T-helper 2 cell treated with Interferon-gamma antibody and Interleukin-4, amounts not matched to agents 5 μg/mL and 100 μg/mL, for 36 hours (primary cell): ENCODE data around the gene HFE.
"Not testable (repeated sequence)": the region's sequence is repeated elsewhere in the genome, so short reads cannot be mapped to it uniquely, and the experiment has no call there.

ENCODE experiments used
- DNase-seq: peaks from one replicate; pipeline ENCODE4 v3.0.0; 2021; ENCODE audit warnings: low spot score
- H3K27ac Mint-ChIP-seq: one replicate; pipeline ENCODE4 v1.8.0; 2021; ENCODE audit warnings: mild to moderate bottlenecking, mixed read lengths
- H3K27me3 Mint-ChIP-seq: one replicate; pipeline ENCODE4 v1.8.0; 2021; ENCODE audit warnings: low read depth, mixed read lengths
- H3K36me3 Mint-ChIP-seq: one replicate; pipeline ENCODE4 v1.8.0; 2021; ENCODE audit warnings: low read depth, mixed read lengths
- H3K4me1 Mint-ChIP-seq: one replicate; pipeline ENCODE4 v1.8.0; 2021; ENCODE audit warnings: low read depth, mixed read lengths
- H3K4me3 Mint-ChIP-seq: one replicate; pipeline ENCODE4 v1.8.0; 2022; ENCODE audit warnings: mild to moderate bottlenecking, moderate library complexity, mixed read lengths
- H3K9me3 Mint-ChIP-seq: one replicate; pipeline ENCODE4 v1.8.0; 2021; ENCODE audit warnings: mixed read lengths

The HFE gene

DNA sequence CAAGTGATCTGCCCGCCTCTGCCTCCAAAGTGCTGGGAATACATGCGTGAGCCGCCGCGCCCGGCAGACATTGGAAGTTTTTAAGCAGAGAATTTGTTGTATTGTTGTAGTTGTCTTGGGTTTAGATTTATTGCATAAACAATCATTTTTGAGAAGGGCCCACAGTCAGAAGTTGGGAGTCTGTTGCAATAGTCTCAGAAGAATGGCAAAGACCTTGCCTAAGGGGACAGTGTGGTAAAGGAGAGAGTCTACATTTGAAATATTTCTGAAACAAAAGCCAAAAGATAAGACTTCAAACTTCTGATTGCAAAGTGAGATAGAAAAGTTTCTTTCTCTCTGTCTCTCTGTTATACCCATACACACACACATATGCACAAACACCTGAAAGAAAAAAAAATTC is 22.5 kb downstream of the HFE start:
- no peaks in the 10 kb centered on the region for H3K9me3 Mint-ChIP-seq
- H3K4me3 Mint-ChIP-seq: no peak overlapping the region
- H3K4me1 Mint-ChIP-seq: peaks cover 1% of the 10 kb centered on the region
- no peaks in the 10 kb centered on the region for H3K36me3 Mint-ChIP-seq
- H3K27ac Mint-ChIP-seq: no peak overlapping the region
- no peak for DNase-seq
- H3K27me3 Mint-ChIP-seq: no peaks in the 10 kb centered on the region

DNA sequence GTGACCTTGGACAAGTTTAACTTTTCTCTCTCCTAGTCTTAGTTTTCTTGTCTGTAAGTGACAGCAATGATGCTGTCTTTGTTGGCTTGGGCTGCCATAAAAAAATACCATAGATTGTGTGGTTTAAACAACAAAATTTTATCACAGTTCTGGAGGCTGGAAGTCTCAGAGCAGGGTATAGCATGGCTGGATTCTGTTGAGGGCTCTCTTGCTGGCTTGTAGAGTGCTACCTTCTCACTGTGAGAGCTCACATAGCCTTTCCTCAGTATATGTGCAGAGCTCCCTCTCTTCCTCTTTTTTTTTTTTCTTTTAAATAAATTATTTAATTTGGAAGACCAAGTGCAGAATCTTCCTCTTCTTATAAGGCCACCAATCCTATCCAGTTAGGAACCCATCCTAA is 26.3 kb downstream of the HFE start:
- no peak overlapping the region for H3K27ac Mint-ChIP-seq
- H3K27me3 Mint-ChIP-seq: no peaks in the 10 kb centered on the region
- H3K4me3 Mint-ChIP-seq: no peak overlapping the region
- DNase-seq: no peak
- no peaks in the 10 kb centered on the region for H3K9me3 Mint-ChIP-seq
- H3K36me3 Mint-ChIP-seq: no peaks in the 10 kb centered on the region
- H3K4me1 Mint-ChIP-seq: peaks cover 13% of the 10 kb centered on the region

DNA sequence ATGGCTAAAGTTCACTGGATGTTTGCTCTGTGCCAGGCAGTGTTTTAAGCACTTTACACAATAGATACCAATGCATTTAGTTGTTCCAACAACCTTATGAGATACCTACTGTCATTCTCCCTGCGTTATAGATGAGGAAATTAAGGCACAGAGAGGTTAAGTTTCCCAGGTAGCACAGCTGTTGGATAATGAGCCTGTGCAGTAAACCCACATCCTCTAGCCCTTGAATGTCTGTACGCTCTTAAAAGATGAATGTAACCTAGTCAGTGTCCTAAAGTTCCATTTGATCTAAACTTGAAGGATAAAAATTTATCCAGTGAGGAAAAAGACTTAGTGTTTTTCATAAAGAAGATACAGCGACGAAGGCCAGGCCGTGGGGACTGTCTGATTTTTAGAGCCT is 28.0 kb downstream of the HFE start:
- no peaks in the 10 kb centered on the region for H3K27me3 Mint-ChIP-seq
- peak overlapping the region; percentile 21 for H3K4me3 Mint-ChIP-seq
- H3K9me3 Mint-ChIP-seq: no peaks in the 10 kb centered on the region
- H3K27ac Mint-ChIP-seq: peak overlapping the region; percentile 32
- H3K36me3 Mint-ChIP-seq: no peaks in the 10 kb centered on the region
- DNase-seq: no peak
- peaks cover 11% of the 10 kb centered on the region for H3K4me1 Mint-ChIP-seq

DNA sequence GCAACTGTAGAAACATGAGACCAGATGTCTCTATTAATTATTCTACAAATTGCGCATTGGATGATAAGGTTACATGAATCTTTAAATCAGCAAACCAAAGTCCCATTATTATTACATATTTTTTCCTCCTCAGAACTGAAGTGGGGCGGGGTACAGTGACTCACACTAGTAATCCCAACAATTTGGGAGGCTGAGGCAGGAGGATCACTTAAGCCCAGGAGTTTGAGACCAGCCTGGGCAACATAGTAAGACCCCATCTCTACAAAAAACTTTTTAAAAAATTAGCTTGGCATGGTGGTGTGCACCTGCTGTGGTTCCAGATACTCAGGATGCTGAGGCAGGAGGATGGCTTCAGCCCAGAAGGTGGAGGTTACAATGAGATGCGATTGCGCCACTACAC is 29.0 kb downstream of the HFE start:
- Mint-ChIP-seq H3K9me3 (no peaks in the 10 kb centered on the region), H3K36me3 (peaks cover 2% of the 10 kb centered on the region), H3K27me3 (no peaks in the 10 kb centered on the region), H3K4me1 (peaks cover 17% of the 10 kb centered on the region), H3K27ac (no peak overlapping the region), H3K4me3 (no peak overlapping the region)
- DNase-seq: no peak

DNA sequence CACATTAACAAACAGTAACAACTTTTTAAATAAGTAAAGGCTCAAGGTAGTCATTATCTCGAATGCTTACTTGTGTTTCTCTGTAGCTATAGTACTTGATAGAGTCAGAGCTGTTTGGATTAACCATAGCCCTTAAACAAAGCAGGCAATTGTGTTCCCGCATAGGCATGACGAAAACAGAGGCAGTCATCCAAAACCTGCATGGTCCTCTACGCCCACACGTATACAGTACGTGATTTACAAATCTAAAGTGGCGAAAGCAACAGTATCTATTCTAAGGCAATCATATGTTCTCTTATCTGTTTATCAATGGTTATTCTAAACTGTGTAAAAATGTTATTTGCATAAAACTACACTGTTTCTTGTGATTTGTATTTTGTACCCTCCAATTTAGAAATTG is 31.8 kb downstream of the HFE start:
- DNase-seq: no peak
- Mint-ChIP-seq H3K27me3 (peaks cover 7% of the 10 kb centered on the region), H3K9me3 (no peaks in the 10 kb centered on the region), H3K4me1 (peaks cover 37% of the 10 kb centered on the region), H3K36me3 (peaks cover 5% of the 10 kb centered on the region), H3K27ac (no peak overlapping the region), H3K4me3 (no peak overlapping the region)

DNA sequence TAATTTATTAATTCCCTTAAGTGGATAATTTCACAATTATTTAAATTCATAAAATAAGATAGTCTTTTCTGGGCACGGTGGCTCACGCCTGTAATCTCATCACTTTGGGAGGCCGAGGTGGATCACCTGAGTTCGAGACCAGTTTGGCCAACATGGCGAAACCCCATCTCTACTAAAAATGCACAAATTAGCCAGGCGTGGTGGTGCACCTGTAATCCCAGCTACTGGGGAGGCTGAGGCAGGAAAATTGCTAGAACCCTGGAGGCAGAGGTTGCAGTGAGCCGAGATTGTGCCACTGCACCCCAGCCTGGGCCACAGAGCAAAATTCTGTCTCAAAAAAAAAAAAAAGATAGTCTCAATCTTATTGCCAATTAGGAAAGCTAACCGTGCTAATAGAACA is 32.9 kb downstream of the HFE start:
- not testable (repeated sequence) for H3K4me3 Mint-ChIP-seq, H3K9me3 Mint-ChIP-seq, H3K27ac Mint-ChIP-seq, DNase-seq
- Mint-ChIP-seq H3K4me1 (peaks cover 37% of the 10 kb centered on the region), H3K36me3 (peaks cover 16% of the 10 kb centered on the region), H3K27me3 (peaks cover 15% of the 10 kb centered on the region)

DNA sequence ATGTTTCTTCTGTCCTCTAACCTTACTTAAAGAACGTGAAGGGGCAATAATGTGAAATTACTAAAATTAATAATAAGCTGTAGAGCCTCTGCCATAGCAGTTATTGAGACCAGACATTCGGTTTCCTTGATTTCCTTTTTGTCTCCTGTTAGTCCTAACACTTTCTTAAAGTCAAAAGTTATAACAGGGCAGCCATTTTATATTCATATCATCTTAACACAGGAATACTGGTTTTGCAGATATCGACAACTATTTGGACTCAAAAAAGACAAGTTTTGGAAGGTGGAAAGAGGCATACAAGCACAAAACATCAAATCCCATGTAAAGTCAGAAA is 33.5 kb downstream of the HFE start:
- Mint-ChIP-seq H3K27ac (peak overlapping the region; percentile 99), H3K4me1 (peaks cover 31% of the 10 kb centered on the region), H3K27me3 (peaks cover 15% of the 10 kb centered on the region), H3K9me3 (no peaks in the 10 kb centered on the region), H3K36me3 (peaks cover 19% of the 10 kb centered on the region), H3K4me3 (peak overlapping the region; percentile 21)
- no peak for DNase-seq

DNA sequence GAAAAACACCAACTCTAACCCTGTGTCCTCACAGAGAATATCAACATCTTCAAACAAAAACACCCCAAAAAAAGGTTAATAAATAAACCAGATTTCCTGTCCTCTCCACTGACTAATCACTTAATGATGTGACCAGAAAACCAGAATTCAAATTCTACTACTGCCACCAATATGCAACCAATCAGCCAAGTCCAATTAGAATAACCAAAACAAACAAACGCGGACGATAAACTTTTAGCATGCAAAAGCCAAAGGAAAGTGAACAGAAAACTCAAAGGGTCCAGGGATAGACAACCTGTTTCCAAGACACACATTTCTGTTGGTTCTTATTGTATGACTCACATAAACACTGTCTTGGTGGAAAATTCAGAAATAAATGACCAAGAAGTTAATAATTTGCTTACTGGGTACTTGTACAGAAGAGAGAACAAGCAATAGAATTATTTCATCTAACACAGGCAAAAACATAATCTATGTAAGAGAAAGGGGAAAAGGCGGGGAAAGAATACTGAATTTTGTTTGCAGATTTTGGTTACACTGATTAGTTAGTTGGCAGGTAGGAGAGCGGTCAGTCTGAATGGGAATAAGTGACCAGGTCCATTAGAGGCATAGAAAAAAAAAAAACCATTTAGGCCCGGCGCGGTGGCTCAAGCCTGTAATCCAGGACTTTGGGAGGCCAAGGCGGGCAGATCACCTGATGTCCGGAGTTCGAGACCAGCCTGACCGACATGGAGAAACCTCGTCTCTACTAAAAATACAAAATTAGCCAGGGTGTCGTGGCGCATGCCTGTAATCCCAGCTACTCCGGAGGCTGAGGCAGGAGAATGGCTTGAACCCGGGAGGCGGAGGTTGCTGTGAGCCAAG is 34.1 kb downstream of the HFE start:
- Mint-ChIP-seq H3K27ac (peak overlapping the region; percentile 99), H3K4me1 (peaks cover 30% of the 10 kb centered on the region), H3K27me3 (peaks cover 15% of the 10 kb centered on the region), H3K9me3 (no peaks in the 10 kb centered on the region), H3K4me3 (peak overlapping the region; percentile 48), H3K36me3 (peaks cover 24% of the 10 kb centered on the region)
- no peak for DNase-seq

DNA sequence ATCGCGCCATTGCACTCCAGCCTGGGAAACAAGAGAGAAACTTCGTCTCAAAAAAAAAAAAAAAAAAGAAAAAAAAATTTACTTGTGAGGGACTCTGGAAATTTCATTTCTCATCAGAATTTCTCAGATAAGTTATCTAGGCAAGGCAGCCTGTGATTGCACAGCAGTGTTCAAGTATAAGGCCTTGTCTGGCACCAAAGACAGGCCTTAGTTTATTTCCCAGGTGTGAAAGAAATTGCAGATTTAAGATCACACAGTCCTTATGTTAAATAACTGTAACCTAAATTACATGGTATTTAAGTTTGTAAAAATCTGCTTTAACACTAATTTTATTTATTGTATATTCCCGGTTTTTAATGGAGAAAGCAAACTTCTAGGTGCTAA is 34.8 kb downstream of the HFE start:
- Mint-ChIP-seq H3K36me3 (peaks cover 30% of the 10 kb centered on the region), H3K27ac (peak overlapping the region; percentile 99), H3K27me3 (peaks cover 15% of the 10 kb centered on the region), H3K4me3 (peak overlapping the region; percentile 100), H3K9me3 (no peaks in the 10 kb centered on the region), H3K4me1 (peaks cover 36% of the 10 kb centered on the region)
- no peak for DNase-seq

DNA sequence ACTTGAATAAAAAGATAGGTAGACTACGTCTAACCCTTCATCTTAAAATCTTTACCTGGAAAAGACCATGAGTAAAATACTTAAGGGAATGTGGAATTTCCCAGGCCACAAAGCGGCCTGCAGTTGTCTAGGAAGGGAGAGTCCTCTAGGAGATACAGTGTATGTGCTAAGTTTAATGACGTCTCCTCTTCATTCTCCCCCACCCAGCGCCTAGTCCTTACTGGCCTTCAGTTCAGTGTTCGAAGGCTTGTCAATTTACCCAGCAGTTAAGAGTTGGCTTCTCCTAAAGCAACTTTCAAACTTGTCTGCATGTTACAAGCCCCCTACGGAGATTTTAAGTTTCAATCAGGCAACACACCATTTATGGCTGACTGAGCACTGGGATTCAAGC is 35.2 kb downstream of the HFE start:
- peak overlapping the region; percentile 99 for H3K27ac Mint-ChIP-seq
- peaks cover 34% of the 10 kb centered on the region for H3K36me3 Mint-ChIP-seq
- H3K27me3 Mint-ChIP-seq: peaks cover 15% of the 10 kb centered on the region
- H3K4me3 Mint-ChIP-seq: peak overlapping the region; percentile 100
- no peak for DNase-seq
- no peaks in the 10 kb centered on the region for H3K9me3 Mint-ChIP-seq
- peaks cover 40% of the 10 kb centered on the region for H3K4me1 Mint-ChIP-seq

DNA sequence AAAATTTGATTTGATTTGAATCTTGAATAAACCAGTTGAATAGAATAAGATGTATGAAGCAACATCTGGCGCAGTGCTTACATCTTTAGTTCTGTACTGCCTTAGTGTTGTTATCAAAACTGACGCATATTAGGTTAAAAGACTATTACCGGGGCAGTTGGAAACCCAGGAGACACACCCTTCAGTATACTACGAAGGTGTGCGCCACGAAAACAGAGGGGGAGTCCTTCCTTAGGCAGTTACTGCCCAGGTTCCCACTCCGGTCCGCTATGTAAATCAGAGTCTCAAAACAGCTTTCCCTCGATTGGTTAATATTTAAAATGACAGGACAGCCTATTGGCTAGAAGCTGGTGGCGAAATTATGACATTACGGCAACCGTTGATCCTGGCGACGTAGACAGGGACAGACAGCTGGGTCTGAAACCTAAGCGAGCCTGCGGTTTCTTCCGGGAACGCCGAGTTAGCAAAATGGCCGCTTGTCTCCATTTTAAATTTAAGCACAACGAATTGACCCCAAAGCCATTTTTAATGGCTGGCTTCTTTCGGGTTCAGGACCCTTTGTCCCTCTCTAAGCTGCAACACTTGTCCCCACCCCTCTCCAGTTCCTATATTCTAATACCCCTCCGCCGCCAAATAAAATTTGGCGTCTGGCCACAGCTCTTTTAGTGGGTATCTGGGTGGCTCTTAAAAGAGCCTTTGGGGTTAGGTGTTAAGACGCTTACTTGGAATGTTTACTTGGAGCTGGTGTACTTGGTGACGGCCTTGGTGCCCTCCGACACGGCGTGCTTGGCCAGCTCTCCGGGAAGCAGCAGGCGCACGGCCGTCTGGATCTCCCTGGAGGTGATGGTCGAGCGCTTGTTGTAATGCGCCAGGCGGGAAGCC is 35.8 kb downstream of the HFE start:
- Mint-ChIP-seq H3K27ac (peak overlapping the region; percentile 99), H3K4me3 (peak overlapping the region; percentile 100), H3K27me3 (peaks cover 15% of the 10 kb centered on the region), H3K4me1 (peaks cover 43% of the 10 kb centered on the region), H3K36me3 (peaks cover 36% of the 10 kb centered on the region), H3K9me3 (no peaks in the 10 kb centered on the region)
- DNase-seq: peak; percentile 92

DNA sequence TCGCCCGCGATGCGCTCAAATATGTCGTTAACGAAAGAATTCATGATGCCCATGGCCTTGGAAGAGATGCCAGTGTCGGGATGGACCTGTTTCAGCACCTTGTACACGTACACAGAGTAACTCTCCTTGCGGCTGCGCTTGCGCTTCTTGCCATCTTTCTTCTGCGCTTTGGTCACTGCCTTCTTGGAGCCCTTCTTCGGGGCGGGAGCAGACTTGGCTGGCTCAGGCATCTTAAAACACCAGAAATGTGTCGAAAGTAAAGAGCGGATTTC is 36.4 kb downstream of the HFE start:
- H3K4me3 Mint-ChIP-seq: peak overlapping the region; percentile 100
- no peaks in the 10 kb centered on the region for H3K9me3 Mint-ChIP-seq
- peaks cover 48% of the 10 kb centered on the region for H3K4me1 Mint-ChIP-seq
- peak overlapping the region; percentile 99 for H3K27ac Mint-ChIP-seq
- peaks cover 15% of the 10 kb centered on the region for H3K27me3 Mint-ChIP-seq
- DNase-seq: peak; percentile 89
- peaks cover 42% of the 10 kb centered on the region for H3K36me3 Mint-ChIP-seq

DNA sequence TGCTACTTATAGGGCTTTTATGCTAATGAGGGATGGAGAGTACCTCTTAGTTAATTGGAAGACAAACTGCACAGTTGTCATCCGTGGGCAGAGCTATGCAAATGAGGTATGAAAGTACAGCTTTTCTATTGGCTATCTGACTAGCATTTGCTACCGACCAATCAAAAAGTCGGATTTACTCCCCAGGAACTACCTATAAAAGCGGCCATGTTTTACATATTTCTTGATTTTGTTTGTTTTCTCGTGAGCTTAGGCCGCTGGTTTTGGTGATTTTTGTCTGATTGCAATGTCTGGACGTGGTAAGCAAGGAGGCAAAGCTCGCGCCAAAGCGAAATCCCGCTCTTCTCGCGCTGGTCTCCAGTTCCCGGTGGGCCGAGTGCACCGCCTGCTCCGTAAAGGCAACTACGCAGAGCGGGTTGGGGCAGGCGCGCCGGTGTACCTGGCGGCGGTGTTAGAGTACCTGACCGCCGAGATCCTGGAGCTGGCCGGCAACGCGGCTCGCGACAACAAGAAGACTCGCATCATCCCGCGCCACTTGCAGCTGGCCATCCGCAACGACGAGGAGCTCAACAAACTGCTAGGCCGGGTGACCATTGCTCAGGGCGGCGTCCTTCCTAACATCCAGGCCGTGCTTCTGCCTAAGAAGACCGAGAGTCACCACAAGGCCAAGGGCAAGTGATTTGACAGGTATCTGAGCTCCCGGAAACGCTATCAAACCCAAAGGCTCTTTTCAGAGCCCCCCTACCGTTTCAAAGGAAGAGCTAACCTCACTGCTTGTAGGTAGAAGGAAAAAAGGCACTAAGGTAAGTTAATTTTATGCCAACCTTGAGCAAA is 36.9 kb downstream of the HFE start:
- Mint-ChIP-seq H3K27ac (peak overlapping the region; percentile 99), H3K4me3 (peak overlapping the region; percentile 100), H3K4me1 (peaks cover 49% of the 10 kb centered on the region), H3K36me3 (peaks cover 42% of the 10 kb centered on the region), H3K27me3 (peaks cover 15% of the 10 kb centered on the region), H3K9me3 (no peaks in the 10 kb centered on the region)
- DNase-seq: peak; percentile 84
